ENCODE results near the gene IFT20.

DNA sequence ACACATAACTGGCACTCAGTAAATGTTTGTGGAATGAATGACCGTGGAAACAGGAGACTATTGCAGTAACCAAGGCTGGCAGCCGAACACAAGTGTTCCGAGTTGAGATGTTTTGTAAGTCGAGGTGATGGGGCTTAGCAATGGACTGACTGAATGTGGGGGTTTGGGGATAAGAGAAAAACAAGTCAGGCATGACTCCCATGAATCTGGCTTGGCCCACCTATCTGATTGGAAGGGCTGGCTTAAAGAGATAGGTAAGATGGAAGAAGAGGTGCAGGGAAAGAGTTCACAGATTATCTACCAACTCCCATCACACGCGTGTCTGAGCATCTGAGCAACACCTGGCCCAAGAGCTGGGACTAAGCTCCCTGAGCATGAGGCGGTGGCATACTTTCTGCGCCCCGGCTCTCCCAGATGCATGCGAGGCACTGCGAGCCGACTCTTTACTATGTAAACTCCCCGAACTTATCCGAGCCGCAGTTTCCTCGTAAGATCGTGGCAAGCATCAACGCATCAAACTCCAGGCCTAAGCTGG lies 539 bp downstream of the IFT20 start:
- no peak for TF ChIP-seq EZH2phosphoT487 (IDR thresholded peaks at IDR 0.05; ENCODE audit: borderline replicate concordance)
- TF ChIP-seq, protein P1, sequence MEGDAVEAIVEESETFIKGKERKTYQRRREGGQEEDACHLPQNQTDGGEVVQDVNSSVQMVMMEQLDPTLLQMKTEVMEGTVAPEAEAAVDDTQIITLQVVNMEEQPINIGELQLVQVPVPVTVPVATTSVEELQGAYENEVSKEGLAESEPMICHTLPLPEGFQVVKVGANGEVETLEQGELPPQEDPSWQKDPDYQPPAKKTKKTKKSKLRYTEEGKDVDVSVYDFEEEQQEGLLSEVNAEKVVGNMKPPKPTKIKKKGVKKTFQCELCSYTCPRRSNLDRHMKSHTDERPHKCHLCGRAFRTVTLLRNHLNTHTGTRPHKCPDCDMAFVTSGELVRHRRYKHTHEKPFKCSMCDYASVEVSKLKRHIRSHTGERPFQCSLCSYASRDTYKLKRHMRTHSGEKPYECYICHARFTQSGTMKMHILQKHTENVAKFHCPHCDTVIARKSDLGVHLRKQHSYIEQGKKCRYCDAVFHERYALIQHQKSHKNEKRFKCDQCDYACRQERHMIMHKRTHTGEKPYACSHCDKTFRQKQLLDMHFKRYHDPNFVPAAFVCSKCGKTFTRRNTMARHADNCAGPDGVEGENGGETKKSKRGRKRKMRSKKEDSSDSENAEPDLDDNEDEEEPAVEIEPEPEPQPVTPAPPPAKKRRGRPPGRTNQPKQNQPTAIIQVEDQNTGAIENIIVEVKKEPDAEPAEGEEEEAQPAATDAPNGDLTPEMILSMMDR (conservative IDR thresholded peaks at IDR 0.05; ENCODE audit: low read length), result no peak
